HEK293 (cell line): ENCODE data around the gene NAA80.

Experiments
- AEBP2 ChIP-seq: fragments of 450-650 bp; formaldehyde crosslinking; IDR thresholded peaks from 2 replicates; pipeline ENCODE4 v1.5.1; 2016; ENCODE audit warnings: missing biosample characterization, missing genetic modification characterization, borderline replicate concordance
- ATF2 ChIP-seq: fragments of 450-650 bp; formaldehyde crosslinking; IDR thresholded peaks from 2 replicates; pipeline ENCODE4 v1.5.1; 2016; ENCODE audit warnings: missing biosample characterization, missing genetic modification characterization, low read depth
- GLIS1 ChIP-seq: fragments of 450-650 bp; formaldehyde crosslinking; IDR thresholded peaks from 2 replicates; pipeline ENCODE4 v1.5.1; 2016; ENCODE audit warnings: missing biosample characterization, missing genetic modification characterization
- GLIS2 ChIP-seq: fragments of 450-650 bp; formaldehyde crosslinking; IDR thresholded peaks from 2 replicates; pipeline ENCODE4 v1.5.1; 2016; ENCODE audit warnings: missing biosample characterization, missing genetic modification characterization
- KLF8 ChIP-seq: fragments of 450-650 bp; formaldehyde crosslinking; IDR thresholded peaks from 2 replicates; pipeline ENCODE4 v1.5.1; 2016; ENCODE audit warnings: missing biosample characterization, missing genetic modification characterization
- MYNN ChIP-seq: fragments of 450-650 bp; formaldehyde crosslinking; IDR thresholded peaks from 2 replicates; pipeline ENCODE4 v1.5.1; 2016; ENCODE audit warnings: missing biosample characterization, missing genetic modification characterization, borderline replicate concordance
- PRDM1 ChIP-seq: fragments of 450-650 bp; formaldehyde crosslinking; IDR thresholded peaks from 2 replicates; pipeline ENCODE4; 2016; ENCODE audit warnings: missing biosample characterization, missing genetic modification characterization
- PRDM10 ChIP-seq: fragments of 450-650 bp; formaldehyde crosslinking; IDR thresholded peaks from 2 replicates; pipeline ENCODE4 v1.5.1; 2016; ENCODE audit warnings: missing biosample characterization, missing genetic modification characterization
- TCF7L2 ChIP-seq: IDR thresholded peaks from 2 replicates; pipeline ENCODE4 v1.6.1; 2011; ENCODE audit warnings: low read depth, mild to moderate bottlenecking, inconsistent platforms, low read length, moderate library complexity, borderline replicate concordance
- ZBTB1 ChIP-seq: fragments of 450-650 bp; formaldehyde crosslinking; IDR thresholded peaks from 2 replicates; pipeline ENCODE4 v1.5.1; 2016; ENCODE audit warnings: missing biosample characterization, missing genetic modification characterization
- ZBTB20 ChIP-seq: fragments of 450-650 bp; formaldehyde crosslinking; IDR thresholded peaks from 2 replicates; pipeline ENCODE4 v1.5.1; 2016; ENCODE audit warnings: missing biosample characterization, missing genetic modification characterization
- ZBTB8A ChIP-seq: fragments of 450-650 bp; formaldehyde crosslinking; IDR thresholded peaks from 2 replicates; pipeline ENCODE4 v1.5.1; 2016; ENCODE audit warnings: missing biosample characterization, missing genetic modification characterization
- ZFP41 ChIP-seq: fragments of 450-650 bp; formaldehyde crosslinking; IDR thresholded peaks from 2 replicates; pipeline ENCODE4 v1.5.1; 2016; ENCODE audit warnings: missing biosample characterization, missing genetic modification characterization, borderline replicate concordance
- ZNF148 ChIP-seq: fragments of 450-650 bp; formaldehyde crosslinking; IDR thresholded peaks from 2 replicates; pipeline ENCODE4 v1.5.0; 2017; ENCODE audit warnings: missing biosample characterization, missing genetic modification characterization, borderline replicate concordance
- ZNF223 ChIP-seq: fragments of 450-650 bp; formaldehyde crosslinking; IDR thresholded peaks from 2 replicates; pipeline ENCODE4 v1.5.1; 2016; ENCODE audit warnings: missing biosample characterization, missing genetic modification characterization
- ZNF248 ChIP-seq: fragments of 450-650 bp; formaldehyde crosslinking; IDR thresholded peaks from 2 replicates; pipeline ENCODE4 v1.5.1; 2017; ENCODE audit warnings: missing biosample characterization, missing genetic modification characterization
- ZNF280D ChIP-seq: fragments of 450-650 bp; formaldehyde crosslinking; IDR thresholded peaks from 2 replicates; pipeline ENCODE4 v1.5.1; 2016; ENCODE audit warnings: missing biosample characterization, missing genetic modification characterization
- ZNF37A ChIP-seq: fragments of 450-650 bp; IDR thresholded peaks from 2 replicates; pipeline ENCODE4 v1.5.1; 2018; ENCODE audit warnings: missing biosample characterization, missing genetic modification characterization
- ZNF501 ChIP-seq: fragments of 450-650 bp; formaldehyde crosslinking; IDR thresholded peaks from 2 replicates; pipeline ENCODE4 v1.5.1; 2016; ENCODE audit warnings: missing biosample characterization, missing genetic modification characterization
- ZNF558 ChIP-seq: fragments of 450-650 bp; formaldehyde crosslinking; IDR thresholded peaks from 2 replicates; pipeline ENCODE4 v1.5.1; 2016; ENCODE audit warnings: missing biosample characterization, missing genetic modification characterization
- ZNF585B ChIP-seq: fragments of 450-650 bp; formaldehyde crosslinking; IDR thresholded peaks from 2 replicates; pipeline ENCODE4 v1.5.1; 2016; ENCODE audit warnings: missing biosample characterization, missing genetic modification characterization
- ZNF610 ChIP-seq: fragments of 450-650 bp; formaldehyde crosslinking; IDR thresholded peaks from 2 replicates; pipeline ENCODE4 v1.5.1; 2016; ENCODE audit warnings: missing biosample characterization, missing genetic modification characterization, borderline replicate concordance
- ZNF626 ChIP-seq: fragments of 450-650 bp; sonication (Bioruptor Pico); formaldehyde crosslinking; IDR thresholded peaks from 2 replicates; pipeline ENCODE4 v1.5.1; 2018; ENCODE audit warnings: missing biosample characterization, missing genetic modification characterization, inconsistent platforms
- ZNF692 ChIP-seq: fragments of 450-650 bp; formaldehyde crosslinking; IDR thresholded peaks from 2 replicates; pipeline ENCODE4 v1.5.1; 2016; ENCODE audit warnings: missing biosample characterization, missing genetic modification characterization
- ZNF747 ChIP-seq: fragments of 450-650 bp; formaldehyde crosslinking; IDR thresholded peaks from 2 replicates; pipeline ENCODE4 v1.5.1; 2016; ENCODE audit warnings: missing biosample characterization, missing genetic modification characterization

NAA80 gene

GRCh38 chr3:50264383-50264963 is 34.7 kb downstream of the NAA80 start (continued):
- no peak for TF ChIP-seq ZNF585B (tag by site-specific recombination)
- no peak for TF ChIP-seq ZNF558 (tag by site-specific recombination)
- peak; percentile 20; the same call in 1 of the 2 replicates for TF ChIP-seq ZNF692 (tag by site-specific recombination)
- no peak for TF ChIP-seq MYNN (tag by site-specific recombination)
- no peak for TF ChIP-seq ZNF501 (tag by site-specific recombination)
- no peak for TF ChIP-seq ZFP41 (tag by site-specific recombination)
- no peak for TF ChIP-seq ZNF610 (tag by site-specific recombination)
- no peak for TF ChIP-seq AEBP2 (tag by site-specific recombination)
- TF ChIP-seq GLIS2, result peak; percentile 50; the same call in 1 of the 2 replicates
- TF ChIP-seq ZNF626 (tag by site-specific recombination), result no peak
- no peak for TF ChIP-seq PRDM1 (tag by site-specific recombination)
- TF ChIP-seq GLIS1 (tag by site-specific recombination), result peak; percentile 84
- 0 out of 2 replicates have a peak, but pooled peaks have one; percentile 17 for TF ChIP-seq PRDM10 (tag by site-specific recombination)
- TF ChIP-seq ZNF747 (tag by site-specific recombination), result no peak
- no peak for TF ChIP-seq ZNF248
- TF ChIP-seq KLF8 (tag by site-specific recombination), result 0 out of 2 replicates have a peak, but pooled peaks have one; percentile 20
- TF ChIP-seq ATF2 (tag by site-specific recombination), result no peak
- TF ChIP-seq ZNF37A (tag by site-specific recombination), result no peak
- TF ChIP-seq ZBTB8A (tag by site-specific recombination), result peak; percentile 36; the same call in 1 of the 2 replicates
- TF ChIP-seq ZNF148 (tag by site-specific recombination), result no peak
- no peak for TF ChIP-seq ZBTB1 (tag by site-specific recombination)
- TF ChIP-seq TCF7L2, result no peak
- no peak for TF ChIP-seq ZNF280D (tag by site-specific recombination)
- no peak for TF ChIP-seq ZBTB20 (tag by site-specific recombination)
- TF ChIP-seq ZNF223 (tag by site-specific recombination), result no peak
